Measurements from ENCODE around the gene PHF20. TPM values are rescaled to one million over a fixed set of nuclear protein-coding genes. Genes with fewer than 3 reads are reported as not detected.
"Not testable (repeated sequence)": the region's sequence is repeated elsewhere in the genome, so short reads cannot be mapped to it uniquely, and the experiment has no call there.

PHF20 gene
- total RNA-seq, 4 donors from 2014 or later: 35.3 to 109 (median 76.5) TPM

DNA sequence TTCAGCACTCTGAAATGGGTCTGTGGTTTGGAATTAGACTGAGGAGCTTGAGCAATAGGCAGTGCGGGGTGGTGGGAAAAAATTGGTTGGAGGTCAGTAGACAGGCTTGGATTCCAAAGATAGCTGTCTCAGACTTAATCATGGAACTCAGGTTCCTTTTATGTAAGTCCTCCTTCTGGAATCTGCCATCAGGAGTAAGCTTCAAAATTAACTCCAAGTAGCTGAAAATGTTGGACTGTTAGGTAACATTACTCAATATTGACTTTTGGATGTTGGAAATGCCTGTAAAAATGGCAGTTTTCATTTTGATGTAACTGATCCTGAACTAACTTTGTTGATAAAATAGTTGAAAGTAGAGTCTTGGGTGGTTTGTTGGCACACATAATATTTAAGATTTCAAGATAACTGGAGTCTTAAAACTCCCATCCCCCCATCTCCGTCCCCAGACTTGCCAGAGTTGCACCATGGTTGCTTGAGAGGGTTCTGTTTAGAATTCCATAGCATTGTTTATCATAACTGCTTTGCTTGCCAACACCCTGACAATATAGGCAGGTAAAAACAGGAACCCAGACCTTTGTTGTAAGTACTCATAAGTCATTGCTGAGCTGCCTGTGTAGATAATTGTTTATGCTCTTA is 83.0 kb downstream of the PHF20 start:
- intact Hi-C loops (cut with DNase I; ENCODE audit: low total_unique reads): no loop called here
- no peaks in the 10 kb centered on the region for H3K27me3 ChIP-seq
- no peaks in the 10 kb centered on the region for H3K36me3 ChIP-seq
- H3K4me1 ChIP-seq: no peaks in the 10 kb centered on the region
- no peak overlapping the region for H3K27ac ChIP-seq
- no peaks in the 10 kb centered on the region for H3K9me3 ChIP-seq
- H3K4me3 ChIP-seq: no peak overlapping the region
- no peak for DNase-seq
- TF ChIP-seq POLR2A (IDR thresholded peaks at IDR 0.05): no peak
- TF ChIP-seq, protein P1, sequence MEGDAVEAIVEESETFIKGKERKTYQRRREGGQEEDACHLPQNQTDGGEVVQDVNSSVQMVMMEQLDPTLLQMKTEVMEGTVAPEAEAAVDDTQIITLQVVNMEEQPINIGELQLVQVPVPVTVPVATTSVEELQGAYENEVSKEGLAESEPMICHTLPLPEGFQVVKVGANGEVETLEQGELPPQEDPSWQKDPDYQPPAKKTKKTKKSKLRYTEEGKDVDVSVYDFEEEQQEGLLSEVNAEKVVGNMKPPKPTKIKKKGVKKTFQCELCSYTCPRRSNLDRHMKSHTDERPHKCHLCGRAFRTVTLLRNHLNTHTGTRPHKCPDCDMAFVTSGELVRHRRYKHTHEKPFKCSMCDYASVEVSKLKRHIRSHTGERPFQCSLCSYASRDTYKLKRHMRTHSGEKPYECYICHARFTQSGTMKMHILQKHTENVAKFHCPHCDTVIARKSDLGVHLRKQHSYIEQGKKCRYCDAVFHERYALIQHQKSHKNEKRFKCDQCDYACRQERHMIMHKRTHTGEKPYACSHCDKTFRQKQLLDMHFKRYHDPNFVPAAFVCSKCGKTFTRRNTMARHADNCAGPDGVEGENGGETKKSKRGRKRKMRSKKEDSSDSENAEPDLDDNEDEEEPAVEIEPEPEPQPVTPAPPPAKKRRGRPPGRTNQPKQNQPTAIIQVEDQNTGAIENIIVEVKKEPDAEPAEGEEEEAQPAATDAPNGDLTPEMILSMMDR (IDR thresholded peaks at IDR 0.05): no peak

GRCh38 chr20:35855641-35856040 is 83.8 kb downstream of the PHF20 start:
- intact Hi-C loops (cut with DNase I; ENCODE audit: low total_unique reads); H3K36me3 ChIP-seq; H3K4me1 ChIP-seq; H3K4me3 ChIP-seq; H3K9me3 ChIP-seq; DNase-seq; H3K27me3 ChIP-seq; H3K27ac ChIP-seq: not testable (repeated sequence)

DNA sequence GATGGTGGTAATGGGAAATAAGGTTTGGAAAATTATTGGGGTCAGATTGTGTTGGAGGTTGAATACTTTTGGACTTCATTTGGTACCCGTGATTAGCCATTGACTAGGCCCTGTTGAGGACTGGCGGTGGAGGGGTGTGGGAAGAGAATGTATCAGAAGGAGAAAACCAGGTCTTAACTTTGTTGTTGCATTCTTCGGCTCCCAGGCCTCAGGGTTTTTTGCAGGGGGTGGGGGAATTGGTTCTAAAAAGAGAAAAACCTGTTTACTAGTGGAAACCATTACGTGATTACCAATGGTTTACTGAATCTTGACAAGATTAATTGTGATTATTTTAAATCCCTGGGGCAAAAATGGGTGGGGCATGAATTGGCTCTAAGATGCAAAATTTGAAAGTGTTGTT is 85.1 kb downstream of the PHF20 start:
- no peak overlapping the region for H3K4me3 ChIP-seq
- intact Hi-C loops (cut with DNase I; ENCODE audit: low total_unique reads): no loop called here
- H3K27ac ChIP-seq: no peak overlapping the region
- H3K36me3 ChIP-seq: no peaks in the 10 kb centered on the region
- no peak for TF ChIP-seq POLR2A (IDR thresholded peaks at IDR 0.05)
- no peaks in the 10 kb centered on the region for H3K4me1 ChIP-seq
- no peaks in the 10 kb centered on the region for H3K9me3 ChIP-seq
- no peak for DNase-seq
- H3K27me3 ChIP-seq: no peaks in the 10 kb centered on the region

DNA sequence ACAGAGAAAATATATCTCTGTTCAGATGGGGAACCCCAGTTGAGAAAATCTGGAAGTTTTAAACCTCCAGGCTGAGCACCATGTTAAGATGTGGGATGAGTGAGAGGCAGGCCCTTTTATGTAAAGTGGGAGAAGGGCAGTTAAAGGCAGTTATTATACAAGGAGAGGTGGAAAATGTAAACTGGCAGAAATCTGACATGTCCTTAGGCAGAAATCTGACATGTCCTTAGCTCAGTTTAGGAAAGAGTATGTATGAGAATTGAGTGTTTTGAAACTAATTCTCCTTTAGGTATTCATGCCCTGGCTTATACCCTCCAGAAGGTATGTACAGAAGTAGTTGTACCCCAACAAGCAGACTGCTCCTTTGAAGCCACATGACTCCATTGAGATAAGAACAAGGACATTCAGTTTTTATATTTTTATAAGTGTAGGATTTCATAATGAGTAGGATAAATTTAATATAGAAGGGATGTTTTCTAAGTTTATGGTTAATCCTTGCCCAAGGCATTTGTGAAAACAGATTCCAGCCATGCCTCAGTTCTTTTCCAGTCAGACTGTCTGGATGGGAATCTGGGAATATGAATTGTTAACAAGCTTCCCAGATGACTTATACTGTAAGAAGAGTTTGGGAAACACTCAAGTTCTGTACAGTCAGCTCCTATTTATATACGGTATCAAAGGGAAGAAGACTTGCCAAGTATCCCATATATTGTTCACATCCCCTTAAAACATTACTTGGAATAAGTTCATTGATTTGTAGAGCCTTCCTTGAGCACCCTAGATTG is 94.8 kb downstream of the PHF20 start:
- no peaks in the 10 kb centered on the region for H3K36me3 ChIP-seq
- no peaks in the 10 kb centered on the region for H3K9me3 ChIP-seq
- DNase-seq: no peak
- TF ChIP-seq POLR2A (IDR thresholded peaks at IDR 0.05): no peak
- TF ChIP-seq, protein P1 (IDR thresholded peaks at IDR 0.05): no peak
- H3K4me3 ChIP-seq: no peak overlapping the region
- intact Hi-C loops (cut with DNase I; ENCODE audit: low total_unique reads): no loop called here
- H3K27me3 ChIP-seq: no peaks in the 10 kb centered on the region
- H3K27ac ChIP-seq: no peak overlapping the region
- no peaks in the 10 kb centered on the region for H3K4me1 ChIP-seq

DNA sequence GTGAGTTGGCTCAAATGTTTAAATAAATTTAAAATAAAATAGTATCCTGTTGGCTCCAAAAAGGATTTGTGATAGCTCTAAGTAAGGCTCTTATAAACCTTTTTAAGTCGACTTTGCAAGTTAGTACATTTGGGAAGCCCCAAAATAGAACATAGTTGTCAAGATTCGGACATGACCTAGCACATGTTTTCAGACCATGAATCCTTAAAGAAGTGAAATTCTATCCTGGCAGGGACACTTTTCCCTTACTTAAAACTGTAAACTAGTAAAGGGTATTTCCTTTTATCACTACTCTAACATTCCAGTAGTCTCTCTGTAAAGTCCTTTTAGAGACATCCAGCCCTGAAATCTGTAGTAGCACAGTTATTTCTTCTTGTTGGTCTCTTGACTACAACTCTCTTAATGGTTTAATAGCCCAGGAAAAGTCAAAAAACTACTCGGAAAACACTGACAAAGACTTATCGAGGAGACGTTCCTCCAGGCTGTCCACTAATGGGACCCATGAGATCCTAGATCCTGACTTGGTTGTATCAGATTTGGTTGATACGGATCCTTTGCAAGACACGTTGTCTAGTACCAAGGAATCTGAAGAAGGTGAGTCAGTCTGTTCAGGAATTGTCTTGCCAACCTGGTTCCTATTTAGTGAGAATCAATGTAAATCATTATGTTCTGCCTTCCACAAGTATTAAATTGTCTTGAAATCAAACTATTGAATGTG is 98.9 kb downstream of the PHF20 start:
- H3K4me1 ChIP-seq: no peaks in the 10 kb centered on the region
- no peaks in the 10 kb centered on the region for H3K9me3 ChIP-seq
- H3K27me3 ChIP-seq: no peaks in the 10 kb centered on the region
- no peaks in the 10 kb centered on the region for H3K36me3 ChIP-seq
- DNase-seq: no peak
- H3K4me3 ChIP-seq: no peak overlapping the region
- TF ChIP-seq, protein P1 (IDR thresholded peaks at IDR 0.05): no peak
- TF ChIP-seq POLR2A (IDR thresholded peaks at IDR 0.05): no peak
- intact Hi-C loops (cut with DNase I; ENCODE audit: low total_unique reads): no loop called here
- H3K27ac ChIP-seq: peak overlapping the region; percentile 70 to 71

DNA sequence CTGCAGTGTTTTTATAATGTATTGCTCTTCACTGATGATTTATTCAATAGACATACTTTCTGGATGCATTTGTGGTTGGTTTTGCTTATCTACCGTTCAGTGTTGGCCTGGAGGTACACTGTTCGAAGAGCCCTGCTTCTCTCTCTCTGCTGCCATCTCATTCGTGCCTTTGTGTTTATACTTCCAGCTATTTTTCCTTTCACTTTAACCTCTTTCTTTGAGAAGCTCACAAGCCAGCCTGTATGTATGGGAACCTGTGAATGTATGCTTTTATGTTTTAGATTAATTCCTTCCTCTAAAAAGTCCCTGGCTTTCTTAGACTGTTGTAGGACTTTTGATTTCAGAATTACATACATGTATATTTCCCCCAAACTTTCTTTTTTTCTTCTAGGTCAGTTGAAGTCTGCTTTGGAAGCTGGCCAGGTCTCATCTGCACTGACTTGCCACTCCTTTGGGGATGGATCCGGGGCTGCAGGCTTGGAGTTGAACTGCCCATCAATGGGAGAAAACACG is 99.5 kb downstream of the PHF20 start:
- no peaks in the 10 kb centered on the region for H3K36me3 ChIP-seq
- no peaks in the 10 kb centered on the region for H3K4me1 ChIP-seq
- H3K27ac ChIP-seq: peak overlapping the region; percentile 70 to 71
- intact Hi-C loops (cut with DNase I; ENCODE audit: low total_unique reads): no loop called here
- peak; percentile 33 to 54 for DNase-seq
- no peaks in the 10 kb centered on the region for H3K9me3 ChIP-seq
- no peak for TF ChIP-seq POLR2A (IDR thresholded peaks at IDR 0.05)
- TF ChIP-seq, protein P1 (IDR thresholded peaks at IDR 0.05): no peak
- no peaks in the 10 kb centered on the region for H3K27me3 ChIP-seq
- H3K4me3 ChIP-seq: no peak overlapping the region
